Measurements from ENCODE around the gene GNAS-AS1. TPM values are rescaled to one million over a fixed set of nuclear protein-coding genes. Genes with fewer than 3 reads are reported as not detected.

GNAS-AS1 gene
- total and polyA plus RNA-seq, 2 donors from 2014 or later = 0.37 to 0.88 TPM

GRCh38 chr20:58810879-58811250 lies 39.8 kb downstream of the GNAS-AS1 start:
- H3K27ac ChIP-seq (ENCODE audit: low read depth in 2 of 2, low read length in 2 of 2) = no peak overlapping the region
- H3K36me3 ChIP-seq (ENCODE audit: control insufficient read depth in 2 of 3, insufficient read depth in 3 of 3, low read length in 3 of 3) = no peaks in the 10 kb centered on the region
- intact Hi-C loops (cut with DNase I) = no loop called here
- TF ChIP-seq, protein P1, sequence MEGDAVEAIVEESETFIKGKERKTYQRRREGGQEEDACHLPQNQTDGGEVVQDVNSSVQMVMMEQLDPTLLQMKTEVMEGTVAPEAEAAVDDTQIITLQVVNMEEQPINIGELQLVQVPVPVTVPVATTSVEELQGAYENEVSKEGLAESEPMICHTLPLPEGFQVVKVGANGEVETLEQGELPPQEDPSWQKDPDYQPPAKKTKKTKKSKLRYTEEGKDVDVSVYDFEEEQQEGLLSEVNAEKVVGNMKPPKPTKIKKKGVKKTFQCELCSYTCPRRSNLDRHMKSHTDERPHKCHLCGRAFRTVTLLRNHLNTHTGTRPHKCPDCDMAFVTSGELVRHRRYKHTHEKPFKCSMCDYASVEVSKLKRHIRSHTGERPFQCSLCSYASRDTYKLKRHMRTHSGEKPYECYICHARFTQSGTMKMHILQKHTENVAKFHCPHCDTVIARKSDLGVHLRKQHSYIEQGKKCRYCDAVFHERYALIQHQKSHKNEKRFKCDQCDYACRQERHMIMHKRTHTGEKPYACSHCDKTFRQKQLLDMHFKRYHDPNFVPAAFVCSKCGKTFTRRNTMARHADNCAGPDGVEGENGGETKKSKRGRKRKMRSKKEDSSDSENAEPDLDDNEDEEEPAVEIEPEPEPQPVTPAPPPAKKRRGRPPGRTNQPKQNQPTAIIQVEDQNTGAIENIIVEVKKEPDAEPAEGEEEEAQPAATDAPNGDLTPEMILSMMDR (IDR thresholded peaks at IDR 0.05; ENCODE audit: borderline replicate concordance, extremely low read depth, insufficient read depth) = no peak
- DNase-seq (no peak), FAIRE-seq (no peak)
- H3K4me3 ChIP-seq (ENCODE audit: low read length in 3 of 3) = no peak overlapping the region
- no peaks in the 10 kb centered on the region for H3K9me3 ChIP-seq (ENCODE audit: control insufficient read depth in 2 of 3, insufficient read depth in 1 of 3, low read length in 3 of 3)
- H3K27me3 ChIP-seq (ENCODE audit: control insufficient read depth, insufficient read depth, low read length) = no peaks in the 10 kb centered on the region
- H3K4me1 ChIP-seq (ENCODE audit: control insufficient read depth in 2 of 3, insufficient read depth in 2 of 3, low read depth in 1 of 3, low read length in 3 of 3) = no peaks in the 10 kb centered on the region
- no peak overlapping the region for H3K9ac ChIP-seq (ENCODE audit: low read length in 3 of 3)

DNA sequence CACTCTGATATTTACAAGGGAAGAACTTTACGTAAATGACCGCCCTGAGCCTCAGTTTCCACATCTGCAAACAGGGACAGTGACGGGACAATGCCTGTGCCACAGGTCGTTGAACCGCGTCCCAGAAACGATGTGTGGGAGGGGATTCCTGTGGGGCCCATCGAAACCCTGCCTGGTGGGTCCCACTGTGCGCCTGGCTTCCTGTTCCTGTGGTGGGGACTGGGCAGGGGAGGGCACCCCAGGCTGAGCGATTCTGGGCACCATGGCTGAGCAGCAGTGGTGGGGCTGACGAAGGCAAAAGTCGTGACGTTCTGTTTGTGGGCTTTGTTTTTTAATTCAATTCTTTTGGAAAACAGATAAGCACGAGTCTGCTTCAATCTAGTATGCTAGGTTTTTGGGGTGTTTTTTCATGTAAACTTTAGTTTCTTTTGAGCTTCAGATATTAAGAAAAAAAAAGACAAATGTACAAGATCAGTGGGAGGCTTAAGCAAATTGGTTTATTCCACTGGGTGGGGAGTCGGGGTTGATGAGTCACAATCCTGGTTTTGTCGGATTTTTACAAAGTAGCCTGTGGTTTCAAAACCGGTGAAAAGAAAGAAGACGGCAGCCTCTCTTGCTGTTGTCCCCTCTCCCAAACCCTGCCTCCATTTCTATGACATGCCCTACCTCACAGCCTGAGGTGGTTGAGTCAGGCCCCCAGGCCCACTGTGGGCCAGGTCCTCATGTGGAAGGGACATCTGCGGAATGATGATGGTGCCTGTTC lies 40.4 kb downstream of the GNAS-AS1 start:
- Histone ChIP-seq H3K9ac (ENCODE audit: low read length in 3 of 3) (no peak overlapping the region), H3K27ac (ENCODE audit: low read depth in 2 of 2, low read length in 2 of 2) (no peak overlapping the region), H3K9me3 (ENCODE audit: control insufficient read depth in 2 of 3, insufficient read depth in 1 of 3, low read length in 3 of 3) (no peaks in the 10 kb centered on the region), H3K36me3 (ENCODE audit: control insufficient read depth in 2 of 3, insufficient read depth in 3 of 3, low read length in 3 of 3) (no peaks in the 10 kb centered on the region), H3K4me1 (ENCODE audit: control insufficient read depth in 2 of 3, insufficient read depth in 2 of 3, low read depth in 1 of 3, low read length in 3 of 3) (no peaks in the 10 kb centered on the region), H3K27me3 (ENCODE audit: control insufficient read depth, insufficient read depth, low read length) (no peaks in the 10 kb centered on the region), H3K4me3 (ENCODE audit: low read length in 3 of 3) (no peak overlapping the region)
- intact Hi-C loops (cut with DNase I) = no loop called here
- DNase-seq = no peak
- TF ChIP-seq, protein P1 (IDR thresholded peaks at IDR 0.05; ENCODE audit: borderline replicate concordance, extremely low read depth, insufficient read depth) = no peak
- no peak for FAIRE-seq

- intact Hi-C loops (cut with DNase I) = no loop called here
- H3K27ac ChIP-seq (ENCODE audit: low read depth in 2 of 2, low read length in 2 of 2) = no peak overlapping the region
- no peaks in the 10 kb centered on the region for H3K4me1 ChIP-seq (ENCODE audit: control insufficient read depth in 2 of 3, insufficient read depth in 2 of 3, low read depth in 1 of 3, low read length in 3 of 3)
- no peak for FAIRE-seq
- no peaks in the 10 kb centered on the region for H3K9me3 ChIP-seq (ENCODE audit: control insufficient read depth in 2 of 3, insufficient read depth in 1 of 3, low read length in 3 of 3)
- TF ChIP-seq, protein P1 (IDR thresholded peaks at IDR 0.05; ENCODE audit: borderline replicate concordance, extremely low read depth, insufficient read depth) = no peak
- H3K9ac ChIP-seq (ENCODE audit: low read length in 3 of 3) = no peak overlapping the region
- no peaks in the 10 kb centered on the region for H3K36me3 ChIP-seq (ENCODE audit: control insufficient read depth in 2 of 3, insufficient read depth in 3 of 3, low read length in 3 of 3)
- H3K4me3 ChIP-seq (ENCODE audit: low read length in 3 of 3) = no peak overlapping the region
- no peak for DNase-seq
- no peaks in the 10 kb centered on the region for H3K27me3 ChIP-seq (ENCODE audit: control insufficient read depth, insufficient read depth, low read length)
Measured at GRCh38 chr20:58808271-58809046, 42.2 kb downstream of the GNAS-AS1 start.

All from kidney (tissue), 14 donors.